Natural killer cell (primary cell): Measurements from ENCODE around the gene SOX11. TPM values are rescaled to one million over a fixed set of nuclear protein-coding genes. Genes with fewer than 3 reads are reported as not detected.

Experiments
- ATAC-seq, 3 donors: fragments of 150-1000 bp in 2 of 3; fragments of 200-7000 bp in 1 of 3; cut with Tn5 transposase; 1 replicate in 1 of 3; 2 replicates in 2 of 3; pipeline ENCODE4 v1.10.0; 2021; ENCODE audit warnings: mild to moderate bottlenecking in 2 of 3, moderate library complexity in 2 of 3
- DNase-seq, 2 donors: peaks; one replicate each; pipeline versions ENCODE4 v3.0.0 to v3.0.0-alpha.2; 2013 to 2021; ENCODE audit warnings: mixed read lengths in 1 of 2
- H3K27ac ChIP-seq: one replicate; pipeline ENCODE4 v1.5.1; 2013; ENCODE audit warnings: mild to moderate bottlenecking, low read length
- H3K27me3 ChIP-seq: one replicate; pipeline ENCODE4 v1.6.1; 2013; ENCODE audit warnings: low read length; ENCODE audit not compliant: control insufficient read depth, insufficient read depth
- H3K36me3 ChIP-seq: one replicate; pipeline ENCODE4 v1.6.1; 2013; ENCODE audit warnings: low read length; ENCODE audit not compliant: control insufficient read depth, insufficient read depth
- H3K4me1 ChIP-seq: one replicate; pipeline ENCODE4 v1.6.1; 2013; ENCODE audit warnings: low read length; ENCODE audit not compliant: control insufficient read depth, insufficient read depth
- H3K4me3 ChIP-seq: one replicate; pipeline ENCODE4 v1.5.1; 2013; ENCODE audit warnings: low read length
- H3K9me3 ChIP-seq: one replicate; pipeline ENCODE4 v1.6.1; 2013; ENCODE audit warnings: low read length; ENCODE audit not compliant: control insufficient read depth, insufficient read depth
- H3K27ac Mint-ChIP-seq, 2 donors: one replicate each; pipeline ENCODE4 v1.8.0; 2022; ENCODE audit warnings: mild to moderate bottlenecking in 2 of 2, mixed read lengths in 2 of 2, moderate library complexity in 1 of 2
- H3K27me3 Mint-ChIP-seq, 2 donors: one replicate each; pipeline ENCODE4 v1.8.0; 2022; ENCODE audit warnings: low read depth in 2 of 2, mixed read lengths in 2 of 2
- H3K36me3 Mint-ChIP-seq: one replicate; pipeline ENCODE4 v1.8.0; 2022; ENCODE audit warnings: mixed read lengths
- H3K4me1 Mint-ChIP-seq, 2 donors: one replicate each; pipeline ENCODE4 v1.8.0; 2022; ENCODE audit warnings: mixed read lengths in 2 of 2
- H3K4me3 Mint-ChIP-seq: one replicate; pipeline ENCODE4 v1.8.0; 2022; ENCODE audit warnings: mild to moderate bottlenecking, moderate library complexity, mixed read lengths
- H3K9me3 Mint-ChIP-seq, 2 donors: one replicate each; pipeline ENCODE4 v1.8.0; 2022; ENCODE audit warnings: mixed read lengths in 2 of 2
- CTCF ChIP-seq: fragments of 200-600 bp; IDR thresholded peaks from one replicate; pipeline ENCODE4 v1.8.0; 2022; ENCODE audit warnings: antibody characterized with exemption
- WGBS: methylation state at CpG from one replicate; pipeline ENCODE4 v1.1.7; 2013; ENCODE audit warnings: missing lambda C conversion rate; ENCODE audit not compliant: insufficient coverage; 5-methylcytosine and 5-hydroxymethylcytosine counted together
- intact Hi-C: fragments of 100-400 bp; cut with micrococcal nuclease; formaldehyde crosslinking; loops from one replicate; pipeline ENCODE4 v1.14.2; 2022
- total RNA-seq, 4 donors: library from RNA; stranded (reverse); fragments of 120-200 nt in 1 of 4; gene quantifications; one replicate each; pipeline versions ENCODE4 v1.2.3 to v1.2.4, GENCODE V29; 2013 to 2022

SOX11 gene
- total RNA-seq, 3 donors from 2014 or later (not counting 1 experiment from before 2014, with no cell fraction given) = not detected

- no peak overlapping the region for H3K4me3 Mint-ChIP-seq
- H3K27ac ChIP-seq = no peak overlapping the region
These were observed 4.8 kb downstream of the SOX11 start for GRCh38 chr2:5696945-5697521.

GRCh38 chr2:5697562-5697961, 5.4 kb downstream of the SOX11 start:
- DNase-seq (no peak), ATAC-seq (no peak)
- Mint-ChIP-seq H3K27ac (no peak overlapping the region), H3K4me1 (no peaks in the 10 kb centered on the region), H3K27me3 (peaks cover 35 to 42% of the 10 kb centered on the region in 2 donors), H3K9me3 (no peaks in the 10 kb centered on the region), H3K36me3 (peaks cover 5% of the 10 kb centered on the region), H3K4me3 (no peak overlapping the region)
- Histone ChIP-seq H3K9me3 (no peaks in the 10 kb centered on the region), H3K27me3 (peaks cover 19% of the 10 kb centered on the region), H3K4me1 (no peaks in the 10 kb centered on the region), H3K4me3 (no peak overlapping the region), H3K36me3 (no peaks in the 10 kb centered on the region), H3K27ac (no peak overlapping the region)
- no peak for TF ChIP-seq CTCF
- intact Hi-C loops = no loop called here
- 36% methylated on average over 8 of the region's 8 CpGs for WGBS

More at GRCh38 chr2:5696945-5697521, 4.8 kb downstream of the SOX11 start:
- intact Hi-C loops = no loop called here
- no peaks in the 10 kb centered on the region for H3K4me1 Mint-ChIP-seq
- Histone ChIP-seq H3K4me3 (no peak overlapping the region), H3K4me1 (peaks cover 1% of the 10 kb centered on the region), H3K27me3 (peaks cover 21% of the 10 kb centered on the region), H3K36me3 (no peaks in the 10 kb centered on the region), H3K9me3 (no peaks in the 10 kb centered on the region)
- peaks cover 5% of the 10 kb centered on the region for H3K36me3 Mint-ChIP-seq
- ATAC-seq = no peak
- H3K27me3 Mint-ChIP-seq = peaks cover 35 to 42% of the 10 kb centered on the region in 2 donors
- DNase-seq = no peak
- TF ChIP-seq CTCF = no peak
- H3K9me3 Mint-ChIP-seq = no peaks in the 10 kb centered on the region
- H3K27ac Mint-ChIP-seq = no peak overlapping the region
- 3% methylated on average over 43 of the region's 49 CpGs for WGBS

GRCh38 chr2:5698134-5698533, 6.0 kb downstream of the SOX11 start:
- Histone ChIP-seq H3K27me3 (peaks cover 15% of the 10 kb centered on the region), H3K27ac (no peak overlapping the region), H3K4me3 (no peak overlapping the region), H3K36me3 (no peaks in the 10 kb centered on the region), H3K9me3 (no peaks in the 10 kb centered on the region), H3K4me1 (no peaks in the 10 kb centered on the region)
- Mint-ChIP-seq H3K27me3 (peaks cover 32 to 42% of the 10 kb centered on the region in 2 donors), H3K9me3 (no peaks in the 10 kb centered on the region), H3K4me1 (no peaks in the 10 kb centered on the region), H3K36me3 (peaks cover 5% of the 10 kb centered on the region), H3K27ac (no peak overlapping the region), H3K4me3 (no peak overlapping the region)
- intact Hi-C loops = no loop called here
- WGBS = 100% methylated on average over 3 of the region's 4 CpGs
- TF ChIP-seq CTCF = no peak
- no peak for DNase-seq
- no peak for ATAC-seq

- no peak overlapping the region for H3K4me3 Mint-ChIP-seq
- no peaks in the 10 kb centered on the region for H3K4me1 Mint-ChIP-seq
- peaks cover 10% of the 10 kb centered on the region for H3K36me3 Mint-ChIP-seq
- intact Hi-C loops = no loop called here
- TF ChIP-seq CTCF = no peak
- 89% methylated on average over 3 of the region's 4 CpGs for WGBS
- ATAC-seq (no peak), DNase-seq (no peak)
- H3K9me3 Mint-ChIP-seq = peaks cover 0 to 3% of the 10 kb centered on the region in 2 donors
- H3K27me3 Mint-ChIP-seq = peaks cover 24 to 32% of the 10 kb centered on the region in 2 donors
- Histone ChIP-seq H3K27ac (no peak overlapping the region), H3K36me3 (no peaks in the 10 kb centered on the region), H3K27me3 (peaks cover 11% of the 10 kb centered on the region), H3K4me3 (no peak overlapping the region), H3K9me3 (no peaks in the 10 kb centered on the region), H3K4me1 (no peaks in the 10 kb centered on the region)
- no peak overlapping the region for H3K27ac Mint-ChIP-seq
These were observed 7.8 kb downstream of the SOX11 start for GRCh38 chr2:5699963-5700362.
